ENCODE measurements around the gene TMEM145. TPM values are rescaled to one million over a fixed set of nuclear protein-coding genes. Genes with fewer than 3 reads are reported as not detected.

TMEM145 gene
- total RNA-seq, 1 donor from 2014 or later, result 0.82 TPM

GRCh38 chr19:42272989-42273406, 40.1 kb upstream of the TMEM145 start:
- Mint-ChIP-seq H3K36me3 (ENCODE audit: low read depth) (peaks cover 33% of the 10 kb centered on the region), H3K4me1 (peaks cover 44% of the 10 kb centered on the region), H3K9me3 (no peaks in the 10 kb centered on the region), H3K4me3 (no peak overlapping the region), H3K27ac (no peak overlapping the region), H3K27me3 (no peaks in the 10 kb centered on the region)
- no peak for DNase-seq
- intact Hi-C loops (cut with micrococcal nuclease), result no loop called here

- Mint-ChIP-seq H3K4me1 (peaks cover 47% of the 10 kb centered on the region), H3K36me3 (ENCODE audit: low read depth) (peaks cover 33% of the 10 kb centered on the region), H3K27ac (peak overlapping the region; percentile 17), H3K9me3 (no peaks in the 10 kb centered on the region), H3K27me3 (no peaks in the 10 kb centered on the region), H3K4me3 (no peak overlapping the region)
- intact Hi-C loops (cut with micrococcal nuclease), result no loop called here
- no peak for DNase-seq
These were observed 39.6 kb upstream of the TMEM145 start for GRCh38 chr19:42273407-42274064.

GRCh38 chr19:42274065-42274682, 38.9 kb upstream of the TMEM145 start:
- Mint-ChIP-seq H3K4me3 (no peak overlapping the region), H3K9me3 (no peaks in the 10 kb centered on the region), H3K4me1 (peaks cover 53% of the 10 kb centered on the region), H3K27me3 (no peaks in the 10 kb centered on the region), H3K27ac (peak overlapping the region; percentile 17), H3K36me3 (ENCODE audit: low read depth) (peaks cover 35% of the 10 kb centered on the region)
- no peak for DNase-seq
- intact Hi-C loops (cut with micrococcal nuclease), result no loop called here

GRCh38 chr19:42275103-42275502, 38.0 kb upstream of the TMEM145 start:
- intact Hi-C loops (cut with micrococcal nuclease), result no loop called here

GRCh38 chr19:42275517-42275916, 37.6 kb upstream of the TMEM145 start:
- Mint-ChIP-seq H3K4me1 (peaks cover 48% of the 10 kb centered on the region), H3K9me3 (no peaks in the 10 kb centered on the region), H3K27me3 (no peaks in the 10 kb centered on the region), H3K36me3 (ENCODE audit: low read depth) (peaks cover 31% of the 10 kb centered on the region), H3K4me3 (peak overlapping the region; percentile 67), H3K27ac (peak overlapping the region; percentile 76)
- no peak for DNase-seq
- intact Hi-C loops (cut with micrococcal nuclease), result no loop called here

More at GRCh38 chr19:42275103-42275502, 38.0 kb upstream of the TMEM145 start:
- Mint-ChIP-seq H3K36me3 (ENCODE audit: low read depth) (peaks cover 32% of the 10 kb centered on the region), H3K27me3 (no peaks in the 10 kb centered on the region), H3K27ac (peak overlapping the region; percentile 76), H3K9me3 (no peaks in the 10 kb centered on the region), H3K4me3 (peak overlapping the region; percentile 67), H3K4me1 (peaks cover 52% of the 10 kb centered on the region)
- no peak for DNase-seq

- no peak for DNase-seq
- Mint-ChIP-seq H3K9me3 (no peaks in the 10 kb centered on the region), H3K4me1 (peaks cover 42% of the 10 kb centered on the region), H3K4me3 (peak overlapping the region; percentile 15), H3K36me3 (ENCODE audit: low read depth) (peaks cover 31% of the 10 kb centered on the region), H3K27ac (peak overlapping the region; percentile 48), H3K27me3 (no peaks in the 10 kb centered on the region)
- intact Hi-C loops (cut with micrococcal nuclease), result no loop called here
These were observed 36.8 kb upstream of the TMEM145 start for GRCh38 chr19:42276284-42276683.

- H3K36me3 Mint-ChIP-seq (ENCODE audit: low read depth), result peaks cover 32% of the 10 kb centered on the region
- no peak overlapping the region for H3K4me3 Mint-ChIP-seq
- intact Hi-C loops (cut with micrococcal nuclease), result no loop called here
- peak overlapping the region; percentile 76 for H3K27ac Mint-ChIP-seq
- H3K27me3 Mint-ChIP-seq, result no peaks in the 10 kb centered on the region
- H3K4me1 Mint-ChIP-seq, result peaks cover 42% of the 10 kb centered on the region
- no peak for DNase-seq
- no peaks in the 10 kb centered on the region for H3K9me3 Mint-ChIP-seq
These were observed 36.3 kb upstream of the TMEM145 start for GRCh38 chr19:42276821-42277220.

GRCh38 chr19:42277821-42278451, 35.2 kb upstream of the TMEM145 start:
- intact Hi-C loops (cut with micrococcal nuclease), result no loop called here
- Mint-ChIP-seq H3K36me3 (ENCODE audit: low read depth) (peaks cover 32% of the 10 kb centered on the region), H3K4me1 (peaks cover 50% of the 10 kb centered on the region), H3K9me3 (no peaks in the 10 kb centered on the region), H3K27me3 (no peaks in the 10 kb centered on the region), H3K27ac (peak overlapping the region; percentile 70), H3K4me3 (no peak overlapping the region)
- DNase-seq, result no peak

GRCh38 chr19:42278452-42279154, 34.5 kb upstream of the TMEM145 start:
- Mint-ChIP-seq H3K27me3 (no peaks in the 10 kb centered on the region), H3K4me1 (peaks cover 50% of the 10 kb centered on the region), H3K27ac (peak overlapping the region; percentile 70), H3K4me3 (no peak overlapping the region), H3K9me3 (no peaks in the 10 kb centered on the region), H3K36me3 (ENCODE audit: low read depth) (peaks cover 27% of the 10 kb centered on the region)
- DNase-seq, result no peak
- intact Hi-C loops (cut with micrococcal nuclease), result loop anchor here (1.0 kb wide), 1 partner anchor 34 kb away; no protein-coding TSS in a partner anchor

- intact Hi-C loops (cut with micrococcal nuclease), result loop anchor here (1.0 kb wide), 1 partner anchor 35 kb away; no protein-coding TSS in a partner anchor
- H3K4me1 Mint-ChIP-seq, result peaks cover 50% of the 10 kb centered on the region
- no peaks in the 10 kb centered on the region for H3K9me3 Mint-ChIP-seq
These were observed 33.8 kb upstream of the TMEM145 start for GRCh38 chr19:42279155-42279901.

GRCh38 chr19:42279902-42280814, 33.0 kb upstream of the TMEM145 start:
- peak overlapping the region; percentile 90 for H3K27ac Mint-ChIP-seq
- H3K4me3 Mint-ChIP-seq, result no peak overlapping the region
- H3K9me3 Mint-ChIP-seq, result no peaks in the 10 kb centered on the region
- peaks cover 14% of the 10 kb centered on the region for H3K36me3 Mint-ChIP-seq (ENCODE audit: low read depth)
- intact Hi-C loops (cut with micrococcal nuclease), result loop anchor here (1.0 to 5.0 kb wide), 5 partner anchors 10 to 393 kb away; partner anchors contain the start of gene ERF
- H3K4me1 Mint-ChIP-seq, result peaks cover 48% of the 10 kb centered on the region
- no peaks in the 10 kb centered on the region for H3K27me3 Mint-ChIP-seq
- peak; percentile 97 for DNase-seq

More at GRCh38 chr19:42279155-42279901, 33.8 kb upstream of the TMEM145 start:
- H3K27ac Mint-ChIP-seq, result peak overlapping the region; percentile 90
- H3K4me3 Mint-ChIP-seq, result no peak overlapping the region
- H3K36me3 Mint-ChIP-seq (ENCODE audit: low read depth), result peaks cover 22% of the 10 kb centered on the region
- DNase-seq, result no peak
- no peaks in the 10 kb centered on the region for H3K27me3 Mint-ChIP-seq

GRCh38 chr19:42280815-42281145, 32.3 kb upstream of the TMEM145 start:
- Mint-ChIP-seq H3K4me3 (no peak overlapping the region), H3K27me3 (no peaks in the 10 kb centered on the region), H3K36me3 (ENCODE audit: low read depth) (peaks cover 12% of the 10 kb centered on the region), H3K4me1 (peaks cover 47% of the 10 kb centered on the region), H3K27ac (peak overlapping the region; percentile 86), H3K9me3 (no peaks in the 10 kb centered on the region)
- intact Hi-C loops (cut with micrococcal nuclease), result loop anchor here (1.0 to 5.0 kb wide), 4 partner anchors 10 to 393 kb away; partner anchors contain the start of gene ERF
- DNase-seq, result no peak
